Measurements from ENCODE around the gene ZNF275. TPM values are rescaled to one million over a fixed set of nuclear protein-coding genes. Genes with fewer than 3 reads are reported as not detected.

Gene ZNF275
- total and polyA plus RNA-seq, 2 donors (not counting 1 experiment from before 2014, with no cell fraction given) = 8.8 to 17.6 TPM

GRCh38 chrX:153401133-153401764, 67.3 kb downstream of the ZNF275 start, which contains the start of gene PNMA6E:
Gene PNMA6E, minus strand, starts transcription at chrX:153401350. Its CDS starts 2,501 bp downstream, at chrX:153398849.
- peaks cover 0 to 3% (median 0%) of the 10 kb centered on the region in 3 donors for H3K9me3 ChIP-seq (ENCODE audit: control extremely low read depth in 1 of 3, control insufficient read depth in 2 of 3, insufficient read depth in 1 of 3, low read length in 2 of 3)
- no peak within 1 kb of the TSS for H3K4me3 Mint-ChIP-seq
- H3K27me3 Mint-ChIP-seq = no peaks in the 10 kb centered on the region
- ChIA-PET POLR2A (no interaction called here), CTCF (interaction anchor here (0.5 kb wide), 1 partner anchor 108 kb away, joined by 3 read pairs; no protein-coding TSS in a partner anchor)
- 97% methylated on average over 19 of the region's 29 CpGs for WGBS (ENCODE audit: insufficient coverage)
- no peak within 1 kb of the TSS for H3K27ac ChIP-seq (ENCODE audit: low read length in 2 of 2)
- H4K20me1 ChIP-seq (ENCODE audit: control insufficient read depth, insufficient read depth, low read length, poor library complexity, severe bottlenecking) = no peaks in the 10 kb centered on the region
- H3K4me1 Mint-ChIP-seq = peaks cover 3% of the 10 kb centered on the region
- no peak within 1 kb of the TSS for H2AFZ ChIP-seq (ENCODE audit: insufficient read depth, low read depth, low read length, poor library complexity, severe bottlenecking)
- no peak within 1 kb of the TSS for H3K27ac Mint-ChIP-seq
- no peak within 1 kb of the TSS for H3K4me2 ChIP-seq (replicated peaks; ENCODE audit: low read depth, low read length, poor library complexity, severe bottlenecking)
- H3K9me3 Mint-ChIP-seq (ENCODE audit: insufficient read depth) = no peaks in the 10 kb centered on the region
- ATAC-seq (ENCODE audit: low read depth) (no peak), DNase-seq (no peak)
- H3K36me3 ChIP-seq (replicated peaks in 1 of 2; ENCODE audit: control extremely low read depth in 1 of 2, control insufficient read depth in 1 of 2, extremely low read depth in 1 of 2, insufficient read depth in 2 of 2, low read length in 1 of 2) = no peaks in the 10 kb centered on the region
- no peaks in the 10 kb centered on the region for H3K27me3 ChIP-seq (replicated peaks in 1 of 4; ENCODE audit: control extremely low read depth in 1 of 4, control insufficient read depth in 3 of 4, insufficient read depth in 4 of 4, low read length in 3 of 4)
- H3K9ac ChIP-seq (ENCODE audit: low read length) = no peak within 1 kb of the TSS
- H3K4me1 ChIP-seq (ENCODE audit: control insufficient read depth in 2 of 2, insufficient read depth in 2 of 2, low read length in 2 of 2) = peaks cover 0 to 6% of the 10 kb centered on the region in 2 donors
- no peaks in the 10 kb centered on the region for H3K79me2 ChIP-seq (ENCODE audit: control insufficient read depth, insufficient read depth, low read length)
- intact Hi-C loops (cut with micrococcal nuclease) = no loop called here
- TF ChIP-seq, protein P1, sequence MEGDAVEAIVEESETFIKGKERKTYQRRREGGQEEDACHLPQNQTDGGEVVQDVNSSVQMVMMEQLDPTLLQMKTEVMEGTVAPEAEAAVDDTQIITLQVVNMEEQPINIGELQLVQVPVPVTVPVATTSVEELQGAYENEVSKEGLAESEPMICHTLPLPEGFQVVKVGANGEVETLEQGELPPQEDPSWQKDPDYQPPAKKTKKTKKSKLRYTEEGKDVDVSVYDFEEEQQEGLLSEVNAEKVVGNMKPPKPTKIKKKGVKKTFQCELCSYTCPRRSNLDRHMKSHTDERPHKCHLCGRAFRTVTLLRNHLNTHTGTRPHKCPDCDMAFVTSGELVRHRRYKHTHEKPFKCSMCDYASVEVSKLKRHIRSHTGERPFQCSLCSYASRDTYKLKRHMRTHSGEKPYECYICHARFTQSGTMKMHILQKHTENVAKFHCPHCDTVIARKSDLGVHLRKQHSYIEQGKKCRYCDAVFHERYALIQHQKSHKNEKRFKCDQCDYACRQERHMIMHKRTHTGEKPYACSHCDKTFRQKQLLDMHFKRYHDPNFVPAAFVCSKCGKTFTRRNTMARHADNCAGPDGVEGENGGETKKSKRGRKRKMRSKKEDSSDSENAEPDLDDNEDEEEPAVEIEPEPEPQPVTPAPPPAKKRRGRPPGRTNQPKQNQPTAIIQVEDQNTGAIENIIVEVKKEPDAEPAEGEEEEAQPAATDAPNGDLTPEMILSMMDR (IDR thresholded peaks at IDR 0.05) = no peak
- no peak for TF ChIP-seq EZH2 (IDR thresholded peaks at IDR 0.05; ENCODE audit: borderline replicate concordance, insufficient read depth, low read depth, low read length, poor library complexity, severe bottlenecking)
- H3K4me3 ChIP-seq (ENCODE audit: control extremely low read depth in 1 of 5, extremely low read depth in 1 of 5, insufficient read depth in 1 of 5, low read depth in 2 of 5, low read length in 4 of 5) = no peak within 1 kb of the TSS

Small RNA genes within 50 kb of the gene (small RNA-seq; reads per million reads assigned to genes)
- not detected for gene AC152007.1 (ENCODE audit: insufficient read length, low read depth, low replicate concordance)

Other genes starting within 250 kb of the ZNF275 start
- not detected in 2 replicates for gene MAGEA1, start 154.9 kb upstream of the ZNF275 start, total RNA-seq
- gene MAGEA1, start 154.9 kb upstream of the ZNF275 start, polyA plus RNA-seq = not detected in 2 replicates
- not detected in 2 replicates for gene PNMA6F, start 12.4 kb upstream of the ZNF275 start, total RNA-seq
- not detected in 2 replicates for gene PNMA6F, start 12.4 kb upstream of the ZNF275 start, polyA plus RNA-seq
- not detected in 2 replicates for gene PNMA6E, start 67.2 kb downstream of the ZNF275 start, total RNA-seq
- gene PNMA6E, start 67.2 kb downstream of the ZNF275 start, polyA plus RNA-seq = not detected in 2 replicates
- gene ZFP92, start 77.3 kb downstream of the ZNF275 start, total RNA-seq = 1.6 and 2.5 TPM in 2 replicates
- 0.17 and 0.24 TPM in 2 replicates for gene ZFP92, start 77.3 kb downstream of the ZNF275 start, polyA plus RNA-seq
- gene TREX2, start 111.9 kb downstream of the ZNF275 start, total RNA-seq = 3.3 and 3.4 TPM in 2 replicates
- 3.8 and 5.2 TPM in 2 replicates for gene TREX2, start 111.9 kb downstream of the ZNF275 start, polyA plus RNA-seq
- gene HAUS7, start 136.4 kb downstream of the ZNF275 start, total RNA-seq = 26.9 and 28.5 TPM in 2 replicates
- gene HAUS7, start 136.4 kb downstream of the ZNF275 start, polyA plus RNA-seq = 25.2 and 32.1 TPM in 2 replicates
- gene BGN, start 160.8 kb downstream of the ZNF275 start, total RNA-seq = not detected in 2 replicates
- not detected in 2 replicates for gene BGN, start 160.8 kb downstream of the ZNF275 start, polyA plus RNA-seq
- not detected in 2 replicates for gene ATP2B3, start 183.5 kb downstream of the ZNF275 start, total RNA-seq
- gene ATP2B3, start 183.5 kb downstream of the ZNF275 start, polyA plus RNA-seq = not detected in 2 replicates